IMR-90 (cell line): ENCODE data around the gene HIVEP1. TPM values are rescaled to one million over a fixed set of nuclear protein-coding genes. Genes with fewer than 3 reads are reported as not detected.

Experiments used
- ATAC-seq: fragments of 200-7000 bp; cut with Tn5 transposase; 2 replicates; pipeline ENCODE4 v1.9.1; 2020; ENCODE audit warnings: low read depth, mild to moderate bottlenecking, moderate library complexity
- BruUV-seq: library from RNA; stranded (reverse); fragments of 400-500 nt; replicated peaks from 2 replicates; lab custom pipeline; 2021; lab: Mats Ljungman, UMichigan
- CTCF ChIA-PET: fragments of 300-600 bp; formaldehyde crosslinking; extraction: SDS; loops from one replicate; lab custom pipeline; 2021; ENCODE audit warnings: antibody characterized with exemption; lab: Yijun Ruan, JAX
- POLR2A ChIA-PET: fragments of 300-600 bp; sonication (Branson Sonifier 250); formaldehyde crosslinking; loops from one replicate; lab custom pipeline; 2022; ENCODE audit warnings: antibody characterized with exemption; ENCODE audit not compliant: unreplicated experiment; lab: Charles Lee
- DNase-seq: peaks from one replicate; pipeline ENCODE4 v3.0.0; 2013
- H2AFZ ChIP-seq: replicated peaks from 2 replicates; pipeline ENCODE3; 2013; ENCODE audit warnings: low read length, mild to moderate bottlenecking; ENCODE audit not compliant: poor library complexity
- H2AK5ac ChIP-seq: 2 replicates; pipeline ENCODE4 v1.6.1; 2013; ENCODE audit warnings: low read depth, low read length, inconsistent platforms
- H2AK9ac ChIP-seq: replicated peaks from 2 replicates; pipeline ENCODE3; 2013; ENCODE audit warnings: mild to moderate bottlenecking, low read depth, low read length, moderate library complexity; ENCODE audit not compliant: poor library complexity
- H2BK120ac ChIP-seq: 2 replicates; pipeline ENCODE4 v1.6.1; 2013; ENCODE audit warnings: low read depth, low read length, inconsistent platforms
- H2BK15ac ChIP-seq: 3 replicates; pipeline ENCODE4 v1.6.1; 2013; ENCODE audit warnings: low read depth, low read length, inconsistent platforms
- H2BK20ac ChIP-seq: 2 replicates; pipeline ENCODE4 v1.6.1; 2013; ENCODE audit warnings: low read depth, mild to moderate bottlenecking, inconsistent platforms, low read length, moderate library complexity
- H2BK5ac ChIP-seq: 2 replicates; pipeline ENCODE4 v1.6.1; 2013; ENCODE audit warnings: mild to moderate bottlenecking, low read depth, low read length, inconsistent platforms; ENCODE audit not compliant: poor library complexity, severe bottlenecking
- H3K14ac ChIP-seq: replicated peaks from 2 replicates; pipeline ENCODE4 v1.6.1; 2013; ENCODE audit warnings: low read depth, low read length, inconsistent platforms
- H3K18ac ChIP-seq: 2 replicates; pipeline ENCODE4 v1.6.1; 2013; ENCODE audit warnings: low read depth, low read length, control low read depth
- H3K23ac ChIP-seq: 2 replicates; pipeline ENCODE4 v1.6.1; 2013; ENCODE audit warnings: low read depth, low read length, inconsistent platforms
- H3K27ac ChIP-seq: 2 replicates; pipeline ENCODE4 v1.5.1; 2013; ENCODE audit warnings: mild to moderate bottlenecking, control low read depth, low read length; ENCODE audit not compliant: insufficient read depth
- H3K27me3 ChIP-seq: 2 replicates; pipeline ENCODE4 v1.6.1; 2013; ENCODE audit warnings: low read length; ENCODE audit not compliant: control insufficient read depth, insufficient read depth
- H3K36me3 ChIP-seq: 2 replicates; pipeline ENCODE4 v1.6.1; 2013; ENCODE audit warnings: low read length, mixed read lengths; ENCODE audit not compliant: control insufficient read depth, insufficient read depth
- H3K4ac ChIP-seq: 2 replicates; pipeline ENCODE4 v1.6.1; 2013; ENCODE audit warnings: low read depth, low read length, inconsistent platforms
- H3K4me1 ChIP-seq: 2 replicates; pipeline ENCODE4 v1.6.1; 2013; ENCODE audit warnings: low read length, mixed read lengths; ENCODE audit not compliant: control insufficient read depth, insufficient read depth
- H3K4me2 ChIP-seq: 2 replicates; pipeline ENCODE4 v1.6.1; 2013; ENCODE audit warnings: low read depth, mild to moderate bottlenecking, control low read depth, low read length, moderate library complexity
- H3K4me3 ChIP-seq: 2 replicates; pipeline ENCODE4 v1.5.1; 2013; ENCODE audit warnings: low read depth, mild to moderate bottlenecking, control low read depth, low read length, moderate library complexity; ENCODE audit not compliant: insufficient read depth
- H3K56ac ChIP-seq: 2 replicates; pipeline ENCODE4 v1.6.1; 2013; ENCODE audit warnings: low read length, inconsistent platforms; ENCODE audit not compliant: insufficient read depth; ENCODE audit errors: extremely low read depth
- H3K79me1 ChIP-seq, 2 experiments: 2 replicates each; pipeline ENCODE4 v1.6.1; 2013; ENCODE audit warnings: low read length in 2 of 2, inconsistent platforms in 1 of 2, low read depth in 1 of 2
- H3K9ac ChIP-seq: 2 replicates; pipeline ENCODE4 v1.6.1; 2013; ENCODE audit warnings: low read depth, low read length, control low read depth
- H3K9me1 ChIP-seq: 2 replicates; pipeline ENCODE4 v1.6.1; 2013; ENCODE audit warnings: low read length, inconsistent platforms; ENCODE audit not compliant: insufficient read depth
- H3K9me3 ChIP-seq: 2 replicates; pipeline ENCODE4 v1.6.1; 2013; ENCODE audit warnings: low read length; ENCODE audit not compliant: control insufficient read depth, insufficient read depth
- H4K20me1 ChIP-seq: 2 replicates; pipeline ENCODE4 v1.6.1; 2013; ENCODE audit warnings: low read length, inconsistent platforms; ENCODE audit not compliant: insufficient read depth
- H4K5ac ChIP-seq: 2 replicates; pipeline ENCODE4 v1.6.1; 2013; ENCODE audit warnings: mild to moderate bottlenecking, low read depth, low read length, control low read depth
- H4K8ac ChIP-seq, 2 experiments: 2 replicates each; pipeline ENCODE4 v1.6.1; 2013; ENCODE audit warnings: low read depth in 2 of 2, low read length in 2 of 2, control low read depth in 1 of 2, inconsistent platforms in 1 of 2
- H4K91ac ChIP-seq: 2 replicates; pipeline ENCODE4 v1.6.1; 2013; ENCODE audit warnings: low read depth, low read length, inconsistent platforms; ENCODE audit not compliant: insufficient read depth
- BHLHE40 ChIP-seq: fragments of 150-350 bp; IDR thresholded peaks from 2 replicates; pipeline ENCODE4 v1.6.1; 2016; ENCODE audit warnings: mild to moderate bottlenecking, low read depth, low read length
- CEBPB ChIP-seq: IDR thresholded peaks from 2 replicates; pipeline ENCODE4 v1.6.1; 2012; ENCODE audit warnings: low read depth, low read length, improper control_type of control experiment
- CHD1 ChIP-seq: IDR thresholded peaks from 2 replicates; pipeline ENCODE4 v1.6.1; 2012; ENCODE audit warnings: low read depth, low read length, improper control_type of control experiment
- FOS ChIP-seq: fragments of 150-350 bp; IDR thresholded peaks from 2 replicates; pipeline ENCODE4 v1.6.1; 2016; ENCODE audit warnings: low read depth, low read length
- MAFK ChIP-seq: IDR thresholded peaks from 2 replicates; pipeline ENCODE4 v1.6.1; 2012; ENCODE audit warnings: low read depth, low read length, improper control_type of control experiment
- MAZ ChIP-seq: IDR thresholded peaks from 2 replicates; pipeline ENCODE4 v1.6.1; 2012; ENCODE audit warnings: low read depth, mild to moderate bottlenecking, low read length, improper control_type of control experiment, moderate library complexity, borderline replicate concordance
- MXI1 ChIP-seq: IDR thresholded peaks from 2 replicates; pipeline ENCODE4 v1.6.1; 2012; ENCODE audit warnings: low read depth, mild to moderate bottlenecking, low read length, moderate library complexity, borderline replicate concordance
- NFE2L2 ChIP-seq: fragments of 150-350 bp; IDR thresholded peaks from 2 replicates; pipeline ENCODE4 v1.6.1; 2016; ENCODE audit warnings: low read depth, mild to moderate bottlenecking, low read length
- POLR2A ChIP-seq: IDR thresholded peaks from 2 replicates; pipeline ENCODE4 v1.6.1; 2012; ENCODE audit warnings: mild to moderate bottlenecking, low read depth, low read length
- RAD21 ChIP-seq: IDR thresholded peaks from 2 replicates; pipeline ENCODE4 v1.6.1; 2012; ENCODE audit warnings: low read length, improper control_type of control experiment
- RCOR1 ChIP-seq: IDR thresholded peaks from 2 replicates; pipeline ENCODE4 v1.6.1; 2012; ENCODE audit warnings: mild to moderate bottlenecking, low read length, improper control_type of control experiment; ENCODE audit not compliant: insufficient replicate concordance
- RFX5 ChIP-seq: IDR thresholded peaks from 2 replicates; pipeline ENCODE4 v1.8.0; 2012; ENCODE audit warnings: low read depth, mild to moderate bottlenecking, low read length, moderate library complexity
- SMC3 ChIP-seq: fragments of 150-350 bp; IDR thresholded peaks from 2 replicates; pipeline ENCODE4 v1.6.1; 2016; ENCODE audit warnings: low read depth, mild to moderate bottlenecking, antibody characterized with exemption, low read length, moderate library complexity
- WGBS, 2 experiments: methylation state at CpG; one replicate each; pipeline versions ENCODE4 v1.1.5 to v1.1.7; 2013; ENCODE audit warnings: missing lambda C conversion rate in 2 of 2; ENCODE audit not compliant: insufficient read length in 1 of 2; ENCODE audit errors: extremely low coverage in 2 of 2; 5-methylcytosine and 5-hydroxymethylcytosine counted together
- dilution Hi-C: fragments of 300-500 bp; cut with HindIII; formaldehyde crosslinking; loops from one replicate; pipeline ENCODE4 v1.14.3; 2018; ENCODE audit warnings: low sequenced_read_pairs; ENCODE audit not compliant: unreplicated experiment
- in situ Hi-C: fragments of 300-500 bp; cut with MboI; formaldehyde crosslinking; loops from 3 replicates; pipeline ENCODE4 v1.14.3; 2019; ENCODE audit warnings: low sequenced_read_pairs, inconsistent platforms, mixed read lengths
- intact Hi-C: fragments of 100-400 bp; cut with micrococcal nuclease; formaldehyde crosslinking; loops from 2 replicates; pipeline ENCODE4 v1.10.0; 2022
- polyA plus RNA-seq, 3 experiments: library from polyadenylated mRNA; depleted of rRNA; stranded (reverse); fragments of >200 nt; gene quantifications; 2 replicates each; pipeline ENCODE4 v1.2.3, GENCODE V29; 2012; ENCODE audit warnings: low replicate concordance in 1 of 3
- total RNA-seq: library from RNA; depleted of rRNA; stranded (reverse); fragments of >200 nt; gene quantifications from 2 replicates; pipeline ENCODE4 v1.2.3, GENCODE V29; 2012
- TF ChIP-seq, protein P1 (sequence below): conservative IDR thresholded peaks from 2 replicates; pipeline ENCODE4 v1.5.1; 2012; ENCODE audit warnings: mild to moderate bottlenecking, low read depth, low read length, improper control_type of control experiment
- TF ChIP-seq, protein P2 (sequence below): fragments of 150-350 bp; IDR thresholded peaks from 2 replicates; pipeline ENCODE4 v1.6.1; 2017; ENCODE audit warnings: mild to moderate bottlenecking, antibody characterized with exemption, low read length, low read depth
- TF ChIP-seq, protein P3 (sequence below): fragments of 150-350 bp; IDR thresholded peaks from 2 replicates; pipeline ENCODE4 v1.6.1; 2016; ENCODE audit warnings: low read depth, mild to moderate bottlenecking, low read length, moderate library complexity, borderline replicate concordance

HIVEP1 gene
- total and polyA plus RNA-seq, 2 of the 4 experiments (the other 2 are of a cell fraction), result 13.0 to 17.2 TPM

DNA sequence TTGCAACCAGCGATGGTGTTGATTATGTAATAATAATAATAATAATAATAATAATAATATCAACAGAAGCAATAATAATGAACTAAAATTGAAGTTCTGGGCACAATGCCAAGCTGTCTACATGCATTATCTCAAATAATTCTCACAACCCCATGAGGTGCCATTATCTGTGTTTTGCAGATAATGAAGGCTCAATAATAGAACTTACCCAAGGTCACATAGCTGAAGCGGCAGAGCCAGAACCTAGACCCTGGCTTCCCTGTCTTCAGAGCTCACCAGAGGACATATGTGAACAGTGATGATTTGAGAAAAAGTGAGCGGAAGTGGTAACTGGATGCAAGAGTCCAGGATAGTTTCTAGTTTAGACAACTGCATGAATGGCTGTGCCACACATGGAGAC lies 91.0 kb downstream of the HIVEP1 start:
- no peak overlapping the region for H2BK15ac ChIP-seq
- H4K20me1 ChIP-seq, result 0 out of 2 replicates have a peak, but pooled peaks cover 3% of the 10 kb centered on the region
- H4K91ac ChIP-seq, result no peak overlapping the region
- no peaks in the 10 kb centered on the region for H3K9me3 ChIP-seq
- no peak overlapping the region for H3K18ac ChIP-seq
- H3K9me1 ChIP-seq, result peaks cover 5% of the 10 kb centered on the region; the same call in 1 of the 2 replicates
- BruUV-seq, result no TSS peak
- H3K56ac ChIP-seq, result no peak overlapping the region
- H3K4ac ChIP-seq, result no peak overlapping the region
- H3K14ac ChIP-seq, result no peak overlapping the region
- no peaks in the 10 kb centered on the region for H3K36me3 ChIP-seq
- H3K27ac ChIP-seq, result no peak overlapping the region
- no peak overlapping the region for H2BK20ac ChIP-seq
- no CpG with 5 or more reads among the region's 3 CpGs for WGBS, 2 experiments
- ChIA-PET POLR2A (no interaction called here), CTCF (interaction anchor here (1.3 kb wide), 1 partner anchor 9 kb away, joined by 5 read pairs; no protein-coding TSS in a partner anchor)
- intact Hi-C loops, result no loop called here
- no peak overlapping the region for H2AFZ ChIP-seq
- dilution Hi-C loops, result no loop called here
- peaks cover 6% of the 10 kb centered on the region for H3K4me1 ChIP-seq
- TF ChIP-seq MAZ, result no peak
- TF ChIP-seq BHLHE40, result no peak
- no peak for TF ChIP-seq RCOR1
- no peak for TF ChIP-seq CHD1
- TF ChIP-seq, protein P1, sequence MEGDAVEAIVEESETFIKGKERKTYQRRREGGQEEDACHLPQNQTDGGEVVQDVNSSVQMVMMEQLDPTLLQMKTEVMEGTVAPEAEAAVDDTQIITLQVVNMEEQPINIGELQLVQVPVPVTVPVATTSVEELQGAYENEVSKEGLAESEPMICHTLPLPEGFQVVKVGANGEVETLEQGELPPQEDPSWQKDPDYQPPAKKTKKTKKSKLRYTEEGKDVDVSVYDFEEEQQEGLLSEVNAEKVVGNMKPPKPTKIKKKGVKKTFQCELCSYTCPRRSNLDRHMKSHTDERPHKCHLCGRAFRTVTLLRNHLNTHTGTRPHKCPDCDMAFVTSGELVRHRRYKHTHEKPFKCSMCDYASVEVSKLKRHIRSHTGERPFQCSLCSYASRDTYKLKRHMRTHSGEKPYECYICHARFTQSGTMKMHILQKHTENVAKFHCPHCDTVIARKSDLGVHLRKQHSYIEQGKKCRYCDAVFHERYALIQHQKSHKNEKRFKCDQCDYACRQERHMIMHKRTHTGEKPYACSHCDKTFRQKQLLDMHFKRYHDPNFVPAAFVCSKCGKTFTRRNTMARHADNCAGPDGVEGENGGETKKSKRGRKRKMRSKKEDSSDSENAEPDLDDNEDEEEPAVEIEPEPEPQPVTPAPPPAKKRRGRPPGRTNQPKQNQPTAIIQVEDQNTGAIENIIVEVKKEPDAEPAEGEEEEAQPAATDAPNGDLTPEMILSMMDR, result no peak
- no peak for TF ChIP-seq SMC3
- TF ChIP-seq, protein P2, sequence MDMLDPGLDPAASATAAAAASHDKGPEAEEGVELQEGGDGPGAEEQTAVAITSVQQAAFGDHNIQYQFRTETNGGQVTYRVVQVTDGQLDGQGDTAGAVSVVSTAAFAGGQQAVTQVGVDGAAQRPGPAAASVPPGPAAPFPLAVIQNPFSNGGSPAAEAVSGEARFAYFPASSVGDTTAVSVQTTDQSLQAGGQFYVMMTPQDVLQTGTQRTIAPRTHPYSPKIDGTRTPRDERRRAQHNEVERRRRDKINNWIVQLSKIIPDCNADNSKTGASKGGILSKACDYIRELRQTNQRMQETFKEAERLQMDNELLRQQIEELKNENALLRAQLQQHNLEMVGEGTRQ, result no peak
- no peak for TF ChIP-seq CEBPB
- no peak for TF ChIP-seq NFE2L2
- no peak for TF ChIP-seq POLR2A
- TF ChIP-seq RAD21, result no peak
- TF ChIP-seq FOS, result no peak
- no peak for TF ChIP-seq MXI1
- TF ChIP-seq RFX5, result no peak
- no peak for TF ChIP-seq MAFK
- TF ChIP-seq, protein P3, sequence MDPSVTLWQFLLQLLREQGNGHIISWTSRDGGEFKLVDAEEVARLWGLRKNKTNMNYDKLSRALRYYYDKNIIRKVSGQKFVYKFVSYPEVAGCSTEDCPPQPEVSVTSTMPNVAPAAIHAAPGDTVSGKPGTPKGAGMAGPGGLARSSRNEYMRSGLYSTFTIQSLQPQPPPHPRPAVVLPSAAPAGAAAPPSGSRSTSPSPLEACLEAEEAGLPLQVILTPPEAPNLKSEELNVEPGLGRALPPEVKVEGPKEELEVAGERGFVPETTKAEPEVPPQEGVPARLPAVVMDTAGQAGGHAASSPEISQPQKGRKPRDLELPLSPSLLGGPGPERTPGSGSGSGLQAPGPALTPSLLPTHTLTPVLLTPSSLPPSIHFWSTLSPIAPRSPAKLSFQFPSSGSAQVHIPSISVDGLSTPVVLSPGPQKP, result no peak
- no peak overlapping the region for H3K9ac ChIP-seq
- H4K8ac ChIP-seq, result no peak overlapping the region
- no peak for ATAC-seq
- H2AK9ac ChIP-seq, result no peak overlapping the region
- H3K79me1 ChIP-seq, result peaks cover 9 to 27% of the 10 kb centered on the region in 2 experiments; a peak in 2 of 4 replicates
- no peak overlapping the region for H3K4me2 ChIP-seq
- no peak overlapping the region for H3K4me3 ChIP-seq
- no peak for DNase-seq
- no peak overlapping the region for H2BK120ac ChIP-seq
- H3K23ac ChIP-seq, result no peak overlapping the region
- H3K27me3 ChIP-seq, result no peaks in the 10 kb centered on the region
- H4K5ac ChIP-seq, result no peak overlapping the region
- no peak overlapping the region for H2AK5ac ChIP-seq
- in situ Hi-C loops, result no loop called here
- H2BK5ac ChIP-seq, result no peak overlapping the region
